NCI-H146 (cell line): ENCODE measurements around the gene SH3RF1.

Source experiments
- DNase-seq: peaks from one replicate; lab custom pipeline; 2025; lab: John Stamatoyannopoulos, UW

SH3RF1 gene

DNA sequence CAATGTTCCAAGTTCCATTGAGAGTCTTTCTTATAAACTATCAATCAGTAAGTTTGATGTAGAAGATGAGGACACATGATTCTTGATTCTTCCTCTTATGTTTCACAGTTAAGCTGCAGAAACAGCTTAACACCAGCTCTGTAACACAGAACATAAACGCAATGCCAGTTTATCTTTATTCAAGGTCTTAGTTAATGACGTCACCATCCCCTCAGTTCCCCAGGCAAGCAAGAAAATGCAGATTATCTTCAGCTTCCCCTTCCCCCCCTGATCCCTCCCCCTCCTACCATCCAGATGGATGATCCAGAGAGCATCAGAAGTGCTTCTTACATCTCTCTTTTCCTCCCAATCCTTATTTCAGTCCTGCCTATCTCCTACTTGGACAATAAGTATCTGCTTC is 4.4 kb upstream of the SH3RF1 start:
- no peak for DNase-seq

DNA sequence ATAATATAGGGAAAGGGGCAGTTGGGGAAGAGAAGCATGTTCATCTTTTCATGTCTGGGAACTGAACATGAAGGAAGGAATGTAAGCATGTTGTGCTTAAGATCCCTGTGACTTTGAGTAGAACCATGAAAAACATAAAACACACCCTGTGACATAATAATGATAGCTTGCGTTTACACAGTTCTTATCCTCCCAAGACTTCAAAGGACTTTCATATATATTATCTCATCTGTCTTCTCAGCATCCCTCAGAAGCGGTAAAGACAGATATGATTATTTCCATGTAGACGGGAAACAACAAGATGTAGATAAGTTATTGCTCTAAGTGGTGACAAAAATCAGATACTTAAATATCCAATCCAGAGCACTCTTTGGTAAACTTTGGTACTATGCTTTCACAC is 3.3 kb upstream of the SH3RF1 start:
- no peak for DNase-seq

DNA sequence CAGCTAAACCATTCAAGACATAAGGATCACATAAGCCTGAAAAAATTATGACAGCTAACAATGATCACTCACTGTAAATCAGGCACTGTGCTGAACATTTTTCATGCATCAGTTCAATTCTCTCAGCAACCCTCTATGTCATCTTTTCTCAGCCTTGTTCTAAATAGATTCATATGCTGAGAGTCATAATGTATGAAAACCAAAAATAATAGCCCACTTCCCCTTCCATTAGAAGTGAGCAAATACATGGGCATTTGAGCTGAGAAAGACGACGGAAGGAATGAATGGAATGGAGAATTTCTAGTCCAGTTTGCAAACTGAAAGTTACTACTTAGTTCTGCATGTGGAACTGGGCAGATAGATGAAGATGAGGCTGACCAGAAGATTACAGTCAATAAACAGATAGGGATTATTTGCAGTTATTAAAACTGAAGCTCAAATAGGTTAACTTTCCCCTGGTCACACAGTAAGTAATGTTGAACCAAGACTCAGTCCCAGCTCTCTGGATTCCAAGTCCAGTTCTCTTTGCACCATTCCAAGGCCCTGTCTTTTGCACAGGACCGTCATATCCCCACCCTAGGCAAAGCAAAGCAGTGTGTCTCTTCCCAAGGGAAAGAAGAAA is 1.6 kb upstream of the SH3RF1 start:
- DNase-seq = no peak

DNA sequence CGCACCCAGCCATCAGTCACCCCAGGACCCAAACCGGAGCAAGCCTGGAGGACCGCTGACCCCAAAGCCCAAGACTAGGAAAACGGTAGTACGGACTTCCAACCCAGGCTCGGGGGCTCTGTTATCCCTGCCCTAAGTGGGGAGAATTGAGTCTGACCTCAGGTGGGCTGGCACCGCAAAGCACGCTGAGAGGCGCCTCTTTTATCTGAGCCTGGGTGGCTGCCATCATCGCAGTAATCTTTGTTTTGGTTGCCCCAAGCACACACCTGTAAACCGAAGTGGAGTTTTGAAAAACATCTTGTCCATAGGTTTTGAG is 894 bp upstream of the SH3RF1 start:
- no peak for DNase-seq

DNA sequence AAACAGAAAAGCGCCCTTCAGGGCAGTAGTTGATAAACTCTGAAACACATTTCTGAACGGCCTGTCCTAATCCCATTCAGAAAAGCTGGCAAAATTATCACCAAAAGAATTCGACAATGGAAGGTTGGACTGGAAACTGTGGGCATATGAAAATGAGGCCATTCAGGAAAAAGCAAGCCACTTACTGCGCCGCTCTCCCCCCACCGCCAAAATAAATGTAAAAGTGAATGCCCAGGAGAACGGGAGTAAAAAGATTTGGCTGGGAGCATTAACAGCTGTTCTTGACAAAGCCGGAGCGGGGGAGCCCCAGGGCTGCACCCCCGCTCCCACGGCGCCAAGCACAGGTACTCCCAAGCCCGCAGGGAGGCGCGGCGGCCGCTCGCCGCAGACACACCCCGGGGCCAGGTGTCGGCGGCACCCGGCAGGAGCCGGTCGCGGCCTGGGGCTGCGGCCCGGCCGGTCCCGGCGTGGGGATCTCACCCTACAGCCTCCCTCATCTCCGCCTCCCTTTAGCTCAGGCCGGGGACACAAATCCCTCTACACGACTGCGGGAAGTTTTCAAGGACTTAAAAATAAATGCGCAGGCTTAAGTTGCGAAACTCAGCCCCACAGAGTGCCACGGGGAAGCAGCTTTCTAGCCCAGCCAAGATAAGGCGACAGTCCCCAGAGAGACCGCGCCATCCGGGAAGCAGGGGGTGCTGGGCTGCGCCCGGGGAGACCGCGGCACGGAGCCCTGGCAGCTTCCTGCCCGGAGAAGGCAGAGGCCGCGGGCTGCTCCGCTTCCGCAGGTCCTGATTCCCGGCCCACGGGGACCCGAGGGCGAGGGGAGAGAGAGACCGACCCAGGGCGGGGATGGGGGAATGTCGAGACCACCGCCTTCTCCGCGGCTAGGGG is 593 bp downstream of the SH3RF1 start:
- DNase-seq = peak; percentile 45

DNA sequence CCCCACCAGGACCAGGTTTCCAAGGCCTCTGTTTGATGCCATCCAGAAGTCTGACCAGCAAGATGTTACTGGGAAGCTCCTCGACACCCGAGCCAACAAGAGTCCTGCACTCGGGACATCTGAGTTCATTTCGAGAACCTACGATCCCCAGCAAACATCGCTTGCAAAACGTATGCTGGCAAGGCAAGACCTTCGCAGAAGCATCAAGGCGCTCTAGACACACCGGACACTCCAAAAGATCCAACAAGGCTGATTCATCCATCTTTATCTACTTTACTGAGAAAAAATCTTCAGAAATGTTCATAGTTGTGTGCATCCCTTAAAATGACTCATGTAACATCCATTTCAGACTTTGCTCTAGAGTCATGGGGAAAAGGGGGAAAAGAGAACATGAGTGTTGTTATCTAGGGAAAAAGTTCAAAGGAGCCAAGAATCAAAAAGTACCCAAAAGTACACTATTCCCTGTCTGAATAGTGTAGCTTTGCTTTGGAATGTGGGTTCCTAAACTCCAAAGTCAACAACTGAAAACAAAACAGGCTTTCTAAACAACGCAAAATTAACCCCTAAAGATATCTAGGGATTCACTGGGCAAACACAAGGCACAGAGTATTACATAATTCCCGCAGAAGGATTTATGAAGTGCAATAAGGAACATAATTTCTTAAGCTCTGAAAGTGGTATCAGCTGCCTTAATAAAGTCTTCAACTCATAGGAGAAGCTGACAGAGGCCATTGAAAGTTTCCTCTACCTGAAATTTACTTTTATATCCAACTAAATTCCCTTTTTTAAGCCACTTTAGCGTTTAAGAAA is 1.6 kb downstream of the SH3RF1 start:
- no peak for DNase-seq

DNA sequence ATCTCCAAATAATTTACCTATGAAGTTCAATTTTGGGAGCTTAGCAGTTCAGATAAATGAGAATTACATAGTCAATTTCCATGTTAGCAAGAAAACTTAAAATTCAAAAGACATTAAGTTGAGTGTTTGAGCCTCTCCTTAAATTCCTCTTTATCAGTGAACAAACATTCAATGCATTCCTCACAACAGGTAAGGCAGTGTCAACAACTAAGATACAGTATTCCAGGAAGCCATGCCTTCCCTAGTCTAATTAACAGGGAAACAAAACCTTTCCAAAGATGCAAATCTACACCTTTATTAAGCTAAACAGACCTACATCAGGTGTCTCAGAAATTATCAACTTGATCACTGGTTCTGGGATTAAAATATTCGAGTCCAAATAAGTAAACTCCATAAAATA is 3.7 kb downstream of the SH3RF1 start:
- DNase-seq = no peak

DNA sequence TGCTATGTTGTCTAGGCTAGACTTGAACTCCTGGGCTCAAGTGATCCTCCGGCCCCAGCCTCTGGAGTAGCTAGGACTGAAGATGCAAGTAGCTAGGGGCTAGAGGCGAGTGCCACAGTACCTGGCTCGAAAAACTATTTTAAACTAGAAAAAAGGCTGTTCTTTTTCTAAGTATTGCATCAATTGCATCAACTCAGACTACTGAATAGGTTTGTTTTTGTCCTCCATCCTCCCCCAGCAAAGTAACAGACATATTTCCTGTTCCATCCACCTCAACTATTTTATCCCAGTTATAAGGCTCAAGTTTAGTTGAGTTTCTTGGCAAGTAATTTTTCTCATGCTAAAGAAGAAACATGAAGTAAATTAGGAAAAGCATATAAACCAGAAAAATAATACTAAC is 4.1 kb downstream of the SH3RF1 start:
- DNase-seq = no peak

DNA sequence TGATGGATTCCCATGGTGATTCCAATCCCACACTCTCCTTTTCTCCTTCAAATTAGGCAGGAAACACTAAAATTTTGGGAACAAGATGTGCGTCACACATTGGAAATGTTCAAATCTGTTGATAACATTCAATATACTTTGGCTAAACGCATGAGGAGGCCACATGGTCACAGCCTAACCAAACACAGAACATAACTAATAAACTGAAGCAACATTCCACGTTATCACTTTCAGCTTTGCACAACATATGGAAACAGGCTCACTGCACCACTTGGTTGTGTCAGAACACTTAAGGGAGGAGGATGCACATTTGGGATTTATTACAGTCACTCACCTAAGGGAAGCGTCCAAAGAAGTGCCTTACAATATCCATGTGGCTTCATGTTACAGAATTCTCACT is 4.7 kb downstream of the SH3RF1 start:
- no peak for DNase-seq

DNA sequence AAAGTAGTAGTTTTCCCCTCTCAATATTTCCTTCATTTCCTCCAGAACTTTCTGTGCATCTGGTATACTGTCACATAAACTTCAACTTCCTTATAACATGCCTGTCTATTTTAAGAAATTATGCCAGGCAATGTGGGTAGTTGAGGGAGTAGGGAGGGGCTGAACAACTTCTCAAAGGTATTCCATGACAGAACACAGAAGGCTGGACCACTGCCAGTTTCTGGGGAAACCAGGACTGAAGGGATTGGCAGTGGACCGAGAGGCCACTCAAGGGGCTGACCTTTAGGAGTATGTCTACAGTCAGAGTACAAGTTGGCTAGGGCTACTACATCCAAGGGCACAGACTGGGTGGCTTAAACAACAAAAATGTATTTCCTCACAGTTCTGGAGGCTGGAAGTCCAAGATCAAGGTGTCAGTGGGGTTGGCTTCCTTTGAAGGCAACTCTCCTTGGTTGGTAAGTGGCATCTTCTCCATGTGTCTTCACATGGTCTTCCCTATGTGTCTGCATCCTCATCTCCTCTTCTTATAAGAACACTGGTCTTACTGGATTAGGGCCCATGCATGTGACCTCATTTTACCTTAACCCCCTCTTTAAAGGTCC is 6.9 kb downstream of the SH3RF1 start:
- DNase-seq = no peak

DNA sequence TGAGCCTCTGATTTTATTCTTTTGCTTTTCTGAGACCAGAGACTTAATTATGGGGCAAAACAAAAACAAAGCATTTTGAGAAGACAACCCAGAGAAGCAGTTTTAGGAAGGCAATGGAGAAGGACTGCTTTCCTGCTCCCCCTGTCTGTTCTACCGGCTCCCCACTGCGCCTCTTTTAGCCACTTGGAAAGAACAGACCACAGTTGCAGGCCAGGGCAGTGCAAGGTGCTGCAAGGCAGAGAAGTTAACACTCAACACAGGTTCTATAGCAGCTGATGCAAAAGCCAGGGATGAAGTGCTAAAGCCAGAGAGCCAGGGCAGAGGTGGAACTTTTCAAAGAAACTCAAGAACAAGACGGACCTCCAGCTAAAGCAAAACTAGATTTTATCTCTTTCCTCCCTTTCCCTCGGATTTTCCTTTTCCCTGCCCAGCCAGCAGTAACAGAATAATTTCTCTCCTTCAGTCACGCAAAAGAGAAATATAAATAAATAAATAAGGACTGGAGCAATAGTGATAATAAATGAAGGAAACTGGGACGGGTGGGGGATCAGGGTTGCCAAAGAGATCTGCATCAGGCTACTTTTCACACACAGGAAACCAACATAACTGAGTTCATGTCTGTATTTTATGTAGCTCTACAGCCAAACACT is 10.4 kb downstream of the SH3RF1 start:
- DNase-seq = no peak

DNA sequence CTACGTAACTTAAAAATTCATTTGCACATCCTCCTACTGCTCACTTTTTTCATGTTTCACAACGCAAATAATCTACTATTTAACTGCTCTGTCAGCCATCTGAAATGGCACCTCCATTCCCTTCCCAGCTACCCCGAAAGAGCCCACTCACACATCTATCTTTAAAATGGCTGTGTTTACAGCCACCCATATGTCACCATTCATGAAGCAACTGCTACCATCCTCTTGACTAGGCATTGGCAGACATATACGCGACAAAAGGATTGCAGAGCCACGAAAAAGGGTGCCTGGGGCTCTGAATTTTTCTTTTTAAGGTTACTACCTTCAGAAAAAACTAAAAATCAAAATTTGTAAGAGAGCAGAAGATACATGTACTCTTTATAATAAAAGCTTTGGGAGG is 11.5 kb downstream of the SH3RF1 start:
- no peak for DNase-seq

DNA sequence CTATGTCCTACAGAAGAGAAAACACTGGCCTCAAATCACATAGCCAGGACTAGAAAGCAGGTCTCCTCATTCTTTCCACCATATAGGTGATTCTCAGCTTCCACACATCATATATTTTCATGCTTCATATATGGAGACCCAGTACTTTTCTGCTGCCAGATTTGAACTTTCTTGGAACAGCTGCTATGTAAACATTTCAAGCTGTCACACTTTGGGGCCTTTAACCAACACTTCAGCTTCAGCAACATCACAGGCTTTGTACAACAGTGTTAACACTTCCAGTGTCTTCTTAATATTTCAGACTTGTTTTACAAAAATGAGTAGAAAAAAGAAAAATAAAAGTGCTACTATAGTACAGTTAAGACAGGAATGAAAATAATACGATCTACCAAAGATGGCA is 12.6 kb downstream of the SH3RF1 start:
- DNase-seq = no peak

DNA sequence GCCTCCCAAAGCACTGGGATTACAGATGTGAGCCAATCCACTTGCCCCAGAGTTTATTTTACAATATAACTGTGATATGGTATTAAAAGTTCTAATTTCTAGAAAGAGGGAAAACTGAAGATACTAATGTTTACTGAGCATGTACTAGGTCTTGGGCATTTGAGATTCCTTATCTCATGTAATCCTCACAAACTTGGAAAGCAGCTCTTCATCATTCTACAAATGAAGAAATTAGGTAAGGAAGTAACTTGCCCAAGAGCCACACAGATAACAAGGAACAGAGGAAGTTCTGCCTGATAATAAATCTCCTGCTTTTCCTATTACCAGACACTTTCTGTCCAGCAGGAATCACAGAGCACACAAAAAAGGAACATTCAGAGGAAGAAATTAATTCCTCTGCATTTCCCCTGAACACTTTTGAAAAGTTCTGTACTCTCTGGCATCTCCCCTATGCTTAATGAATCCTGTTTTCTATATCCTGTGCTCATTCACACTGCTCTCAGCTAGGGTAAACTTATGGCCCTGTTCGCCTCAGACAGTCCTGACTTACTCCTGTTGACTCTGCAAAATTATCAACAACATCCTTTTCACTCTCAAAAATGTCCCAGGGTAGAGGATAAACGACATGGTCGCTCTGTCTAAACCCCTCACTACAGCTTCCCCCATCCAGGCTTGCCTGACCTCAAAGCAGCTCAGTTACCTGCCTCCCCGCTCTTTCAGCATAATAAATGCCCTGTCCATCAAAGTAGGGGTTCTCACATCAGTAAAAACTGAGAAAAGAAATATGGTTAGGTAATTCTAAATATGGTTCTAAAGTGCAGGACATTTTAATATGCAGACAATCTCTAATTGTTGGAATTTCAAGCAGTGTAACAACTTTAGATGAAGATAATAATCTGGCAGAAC is 13.6 kb downstream of the SH3RF1 start:
- DNase-seq = no peak

DNA sequence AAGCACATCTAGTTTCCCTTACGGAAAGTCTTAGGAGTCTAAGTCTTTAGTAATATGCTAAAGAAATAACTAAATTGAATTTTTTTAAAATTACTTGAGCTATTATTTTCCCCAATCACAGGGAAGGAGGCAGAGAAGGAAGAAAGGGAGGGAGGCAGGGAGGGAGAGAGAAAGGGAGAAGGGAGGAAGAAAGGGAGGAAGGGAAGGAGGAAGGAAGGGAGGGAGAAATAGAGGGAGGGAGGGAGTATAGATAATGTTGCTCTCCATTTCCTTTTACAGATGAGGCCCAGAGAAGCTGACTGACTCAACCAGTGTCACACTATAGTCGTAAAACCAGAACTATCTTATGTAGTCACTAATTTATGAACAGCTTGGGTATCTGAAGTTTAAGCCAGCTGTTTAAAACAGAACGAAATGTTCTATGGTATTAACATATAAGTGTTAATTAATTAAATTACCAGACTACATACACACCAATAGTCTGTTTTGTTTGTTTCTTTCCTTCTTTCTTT is 14.6 kb downstream of the SH3RF1 start:
- DNase-seq = no peak

DNA sequence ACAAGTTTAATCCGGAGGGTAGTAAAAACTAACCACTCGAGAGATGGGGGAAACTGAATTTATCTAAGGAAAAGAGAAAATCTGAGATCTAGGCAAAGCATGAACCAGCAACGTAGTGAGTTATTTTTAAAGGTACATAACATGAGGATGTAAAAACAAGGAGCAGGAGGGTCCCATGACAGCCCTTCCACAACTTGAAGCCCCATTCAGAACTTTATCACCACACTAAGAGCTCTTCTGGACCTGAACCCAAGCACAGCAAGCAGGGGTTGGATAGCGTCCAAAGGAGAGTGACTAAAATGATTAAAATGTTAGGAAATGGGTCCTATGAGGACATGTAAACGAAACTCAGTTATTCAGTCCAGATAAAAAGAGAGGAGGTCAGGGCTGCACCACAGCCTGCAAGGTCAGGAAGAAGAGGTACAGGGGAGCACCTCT is 16.2 kb downstream of the SH3RF1 start:
- DNase-seq = no peak

DNA sequence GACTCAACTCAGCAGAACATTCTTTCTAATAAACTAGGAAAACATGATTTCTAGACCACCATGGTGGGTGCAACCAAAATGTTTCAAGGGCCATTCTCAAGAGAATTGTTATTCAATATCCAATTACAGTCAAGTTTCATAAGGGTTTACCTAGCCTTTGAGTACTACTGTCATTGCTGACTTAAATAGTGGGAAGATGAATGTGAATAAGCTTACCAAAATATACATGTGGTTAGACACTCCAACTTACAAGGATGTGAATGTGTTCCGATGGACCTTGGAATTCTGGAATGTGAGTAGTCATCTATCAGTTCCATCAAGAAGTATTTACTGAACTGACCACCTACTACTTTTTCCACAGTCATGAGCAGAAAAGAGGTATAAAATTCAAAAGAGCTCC is 16.9 kb downstream of the SH3RF1 start:
- no peak for DNase-seq

DNA sequence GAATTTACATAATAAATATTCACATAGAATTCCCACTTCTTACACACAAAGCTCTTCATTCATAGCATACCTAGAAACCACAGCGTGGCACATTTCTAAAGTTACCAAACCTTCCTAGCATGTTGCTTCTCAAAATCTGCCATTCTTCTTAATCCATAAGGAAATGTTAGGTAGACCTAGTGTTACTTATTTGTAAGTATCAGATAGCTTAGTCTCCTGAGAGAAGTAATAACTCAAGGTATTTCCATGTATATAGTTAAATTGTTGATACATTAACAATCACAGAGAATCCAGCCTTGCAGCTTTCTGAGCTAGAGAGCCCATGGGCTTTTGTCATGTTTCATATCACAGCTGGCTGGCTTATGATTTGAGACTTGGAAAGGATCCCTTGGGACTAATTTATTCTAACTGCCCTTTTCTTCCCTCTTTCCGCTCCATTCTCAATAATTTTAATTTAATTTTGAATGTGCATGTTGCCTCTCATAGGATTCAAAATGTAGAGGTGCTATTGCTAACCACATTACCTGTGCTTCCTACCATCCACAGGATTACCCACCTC is 17.6 kb downstream of the SH3RF1 start:
- DNase-seq = no peak

DNA sequence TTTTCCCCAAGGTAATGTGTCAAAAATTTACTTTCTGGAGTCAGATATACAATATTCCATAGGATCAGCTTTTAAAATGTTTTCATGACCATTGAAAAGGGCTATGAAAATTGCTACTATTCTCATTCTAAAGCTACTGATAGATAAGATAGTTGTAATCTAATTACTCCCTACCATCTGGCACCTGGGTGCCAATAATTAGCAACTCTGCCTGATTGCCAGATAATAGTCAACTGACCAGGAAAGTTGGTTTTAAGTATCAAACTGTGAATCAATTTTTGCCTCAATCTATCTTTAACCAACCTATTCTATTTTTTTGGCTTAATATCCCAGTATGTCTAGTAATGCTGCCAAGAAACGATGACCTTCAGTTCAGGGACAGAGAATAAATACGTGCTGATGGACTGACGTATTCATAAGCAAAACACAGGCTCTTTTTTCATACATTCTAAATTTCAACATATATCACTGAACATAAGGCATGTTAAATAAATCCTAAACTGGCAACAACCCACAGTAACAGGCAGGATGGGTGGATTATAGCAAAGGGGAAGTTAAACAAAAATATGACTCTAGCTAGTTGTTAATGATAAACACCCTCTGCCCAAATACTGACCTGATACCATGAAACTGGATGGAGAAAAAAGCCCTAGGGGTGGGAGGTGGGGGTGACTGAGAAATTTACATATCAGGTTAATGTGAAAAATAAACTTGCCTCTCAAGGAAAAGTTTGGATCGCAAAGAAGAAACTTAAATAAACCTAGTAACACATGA is 18.2 kb downstream of the SH3RF1 start:
- no peak for DNase-seq
